Measurements from ENCODE around the gene TRIOBP. TPM values are rescaled to one million over a fixed set of nuclear protein-coding genes. Genes with fewer than 3 reads are reported as not detected.

Gene TRIOBP
- total and polyA plus RNA-seq, 2 of the 13 experiments (the other 11 are each of a cell fraction or from before 2014, with no cell fraction given) = 6.1 to 15.4 TPM

DNA sequence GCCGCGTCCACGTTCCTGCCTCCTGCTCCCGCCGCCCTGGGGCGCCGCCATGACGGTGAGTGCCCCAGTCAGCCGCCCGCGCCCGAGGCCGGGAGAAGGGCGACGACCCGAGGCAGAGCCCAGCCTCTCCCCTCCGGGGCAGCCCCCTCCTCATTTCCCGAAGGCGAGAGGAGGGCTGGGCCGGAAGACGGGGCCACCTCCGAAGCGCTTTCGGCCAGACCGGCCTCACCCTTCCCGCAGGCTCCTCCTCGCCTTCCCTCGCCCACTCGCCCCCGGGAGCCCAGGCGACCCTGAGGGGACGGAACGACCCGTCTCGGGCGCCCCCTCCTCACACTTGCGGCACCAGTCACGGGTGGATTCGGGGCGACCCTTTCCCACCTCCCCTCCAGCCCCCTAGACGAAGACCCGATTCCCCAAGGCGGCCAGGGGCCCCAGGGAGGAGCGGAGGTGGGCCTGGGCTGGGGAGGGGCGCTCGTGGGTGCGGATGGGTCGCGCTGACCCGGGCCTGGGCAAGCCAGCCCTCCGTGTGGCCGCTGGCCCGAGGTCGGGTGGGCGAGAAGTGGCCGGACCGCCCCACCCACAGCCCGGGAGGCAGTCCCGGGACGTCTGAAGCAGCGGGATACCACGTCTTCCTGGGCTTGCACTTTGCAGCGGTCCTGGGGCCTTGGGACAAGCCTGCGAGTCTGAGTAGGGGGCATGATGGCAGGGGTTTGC is 49.7 kb downstream of the TRIOBP start (continued):
- TF ChIP-seq PAXIP1 (CRISPR knock-in tag; conservative IDR thresholded peaks at IDR 0.05) (no peak), ZNF510 (CRISPR knock-in tag; IDR thresholded peaks at IDR 0.05; ENCODE audit: low read depth) (no peak), ZNF18 (CRISPR knock-in tag; IDR thresholded peaks at IDR 0.05; ENCODE audit: insufficient replicate concordance) (peak; percentile 70), HMGXB3 (CRISPR knock-in tag; IDR thresholded peaks at IDR 0.05; ENCODE audit: borderline replicate concordance) (no peak), ZNF557 (CRISPR knock-in tag; IDR thresholded peaks at IDR 0.05) (no peak), BATF2 (CRISPR knock-in tag; IDR thresholded peaks at IDR 0.05) (no peak), ZNF33B (CRISPR knock-in tag; IDR thresholded peaks at IDR 0.05) (no peak), PHF20 (CRISPR knock-in tag; IDR thresholded peaks at IDR 0.05) (no peak), ZNF274 (CRISPR knock-in tag; IDR thresholded peaks at IDR 0.05) (no peak; the same call in 1 of the 2 replicates), BRD4 (CRISPR knock-in tag; IDR thresholded peaks at IDR 0.05) (no peak), GTF2F1 (IDR thresholded peaks at IDR 0.05; ENCODE audit: low read length) (no peak), ATAD3A (CRISPR knock-in tag; IDR thresholded peaks at IDR 0.05) (no peak), ZNF354B (CRISPR knock-in tag; IDR thresholded peaks at IDR 0.05) (no peak), FOXK1 (CRISPR knock-in tag; IDR thresholded peaks at IDR 0.05; ENCODE audit: borderline replicate concordance, low read depth) (no peak), RNF2 (conservative IDR thresholded peaks at IDR 0.05; ENCODE audit: low read depth) (no peak), GABPA (IDR thresholded peaks at IDR 0.05; ENCODE audit: low read depth, low read length) (no peak), GABPA (CRISPR knock-in tag; IDR thresholded peaks at IDR 0.05; ENCODE audit: low read depth) (no peak)
- TF ChIP-seq, protein P1, sequence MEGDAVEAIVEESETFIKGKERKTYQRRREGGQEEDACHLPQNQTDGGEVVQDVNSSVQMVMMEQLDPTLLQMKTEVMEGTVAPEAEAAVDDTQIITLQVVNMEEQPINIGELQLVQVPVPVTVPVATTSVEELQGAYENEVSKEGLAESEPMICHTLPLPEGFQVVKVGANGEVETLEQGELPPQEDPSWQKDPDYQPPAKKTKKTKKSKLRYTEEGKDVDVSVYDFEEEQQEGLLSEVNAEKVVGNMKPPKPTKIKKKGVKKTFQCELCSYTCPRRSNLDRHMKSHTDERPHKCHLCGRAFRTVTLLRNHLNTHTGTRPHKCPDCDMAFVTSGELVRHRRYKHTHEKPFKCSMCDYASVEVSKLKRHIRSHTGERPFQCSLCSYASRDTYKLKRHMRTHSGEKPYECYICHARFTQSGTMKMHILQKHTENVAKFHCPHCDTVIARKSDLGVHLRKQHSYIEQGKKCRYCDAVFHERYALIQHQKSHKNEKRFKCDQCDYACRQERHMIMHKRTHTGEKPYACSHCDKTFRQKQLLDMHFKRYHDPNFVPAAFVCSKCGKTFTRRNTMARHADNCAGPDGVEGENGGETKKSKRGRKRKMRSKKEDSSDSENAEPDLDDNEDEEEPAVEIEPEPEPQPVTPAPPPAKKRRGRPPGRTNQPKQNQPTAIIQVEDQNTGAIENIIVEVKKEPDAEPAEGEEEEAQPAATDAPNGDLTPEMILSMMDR (CRISPR knock-in tag; IDR thresholded peaks at IDR 0.05) = peak; percentile 11; the same call in 1 of the 2 replicates
